GM12874 (cell line): ENCODE measurements around the gene ILK.

Source experiments
- TF ChIP-seq, protein P1 (sequence below): IDR thresholded peaks from 2 replicates; pipeline ENCODE4 v1.5.1; 2011; ENCODE audit warnings: low read depth, mild to moderate bottlenecking, control low read depth, low read length, moderate library complexity; ENCODE audit not compliant: insufficient read depth

Gene ILK

DNA sequence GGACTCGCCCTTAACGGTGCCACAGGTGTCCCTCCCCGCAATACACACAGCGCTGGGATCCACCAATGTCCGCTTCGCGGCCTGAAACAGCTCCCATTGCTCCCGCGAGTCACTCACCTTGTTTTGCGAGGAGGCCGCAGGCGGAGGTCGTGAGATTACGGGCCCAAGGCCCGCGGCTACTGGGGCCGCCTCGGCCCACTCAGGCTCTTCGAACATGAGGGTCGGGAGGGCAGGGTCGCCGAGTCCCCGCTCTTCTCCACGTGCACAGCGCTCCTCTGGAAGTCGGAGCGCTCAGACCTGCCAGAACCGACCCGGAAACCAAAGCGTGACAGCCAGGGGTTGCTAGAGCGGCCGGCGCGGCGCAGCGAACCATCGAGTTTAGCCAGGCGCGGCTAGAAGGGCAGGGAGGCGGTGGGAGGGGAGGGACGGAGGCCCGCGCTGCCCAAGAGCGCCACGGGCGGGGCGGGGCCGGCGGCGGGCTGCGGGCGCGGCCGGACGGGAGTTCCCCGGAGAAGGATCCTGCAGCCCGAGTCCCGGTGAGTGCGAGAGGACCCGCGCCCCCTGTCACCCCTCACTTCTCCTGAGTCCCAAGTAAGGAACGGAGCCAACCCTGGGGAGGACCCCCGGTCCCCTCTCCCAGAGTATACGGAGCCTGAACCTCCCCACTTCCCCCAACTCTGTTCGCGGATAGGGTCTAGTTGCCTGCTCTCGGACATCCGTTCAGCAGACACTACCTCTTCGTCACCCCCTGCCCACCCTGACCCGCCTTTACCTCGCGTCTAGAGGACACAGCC, at the start of gene ILK, which contains the start of gene RRP8:
Gene ILK (plus strand): TSS at position 488 of the 794 bp plus-strand sequence. CDS start 498 bp downstream, outside the sequence.
Gene RRP8 (minus strand): TSS at position 330 of the 794 bp plus-strand sequence. CDS start 114 bp downstream, at position 216.
- TF ChIP-seq, protein P1, sequence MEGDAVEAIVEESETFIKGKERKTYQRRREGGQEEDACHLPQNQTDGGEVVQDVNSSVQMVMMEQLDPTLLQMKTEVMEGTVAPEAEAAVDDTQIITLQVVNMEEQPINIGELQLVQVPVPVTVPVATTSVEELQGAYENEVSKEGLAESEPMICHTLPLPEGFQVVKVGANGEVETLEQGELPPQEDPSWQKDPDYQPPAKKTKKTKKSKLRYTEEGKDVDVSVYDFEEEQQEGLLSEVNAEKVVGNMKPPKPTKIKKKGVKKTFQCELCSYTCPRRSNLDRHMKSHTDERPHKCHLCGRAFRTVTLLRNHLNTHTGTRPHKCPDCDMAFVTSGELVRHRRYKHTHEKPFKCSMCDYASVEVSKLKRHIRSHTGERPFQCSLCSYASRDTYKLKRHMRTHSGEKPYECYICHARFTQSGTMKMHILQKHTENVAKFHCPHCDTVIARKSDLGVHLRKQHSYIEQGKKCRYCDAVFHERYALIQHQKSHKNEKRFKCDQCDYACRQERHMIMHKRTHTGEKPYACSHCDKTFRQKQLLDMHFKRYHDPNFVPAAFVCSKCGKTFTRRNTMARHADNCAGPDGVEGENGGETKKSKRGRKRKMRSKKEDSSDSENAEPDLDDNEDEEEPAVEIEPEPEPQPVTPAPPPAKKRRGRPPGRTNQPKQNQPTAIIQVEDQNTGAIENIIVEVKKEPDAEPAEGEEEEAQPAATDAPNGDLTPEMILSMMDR, result no peak

DNA sequence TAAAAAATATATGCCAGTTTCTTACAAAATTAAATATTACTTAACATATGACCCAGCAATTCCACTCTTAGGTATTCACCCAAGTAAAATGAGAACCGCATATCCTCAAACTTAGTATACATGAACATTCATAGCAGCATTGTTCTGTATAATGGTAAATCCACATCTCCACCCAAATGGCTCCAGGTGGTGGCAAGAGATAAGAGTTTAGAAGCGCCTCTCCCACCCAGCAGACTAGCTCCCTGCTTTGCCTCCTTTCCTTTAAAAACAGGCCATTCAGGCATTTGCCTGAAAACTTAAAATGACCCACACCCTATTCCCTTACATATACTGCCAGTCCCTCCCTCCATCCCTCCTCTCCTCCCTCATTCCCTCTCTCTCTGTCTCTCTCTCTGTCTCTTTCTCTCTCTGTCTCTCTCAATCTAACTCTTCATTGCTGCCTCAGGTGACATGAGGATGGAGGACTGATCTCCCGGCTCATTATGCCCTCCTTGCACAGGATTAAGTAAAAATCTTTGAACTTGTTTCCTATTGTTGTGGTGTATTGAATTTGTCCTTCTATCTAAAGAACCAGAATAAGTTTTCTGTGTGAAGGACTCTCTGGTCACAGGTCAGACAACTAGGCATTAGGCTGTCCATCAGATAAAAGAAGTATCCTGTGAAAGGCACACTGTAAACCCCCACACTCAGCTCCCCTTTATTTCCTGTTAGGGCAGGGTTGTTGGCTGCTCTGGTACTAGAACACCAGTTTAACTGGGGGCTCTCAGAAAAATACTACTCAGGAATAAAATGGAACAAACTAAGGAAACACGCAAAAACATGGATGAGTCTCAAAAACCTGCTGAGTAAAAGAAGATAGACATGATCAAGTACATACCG, 48.5 kb upstream of the ILK start:
- TF ChIP-seq, protein P1, result no peak

DNA sequence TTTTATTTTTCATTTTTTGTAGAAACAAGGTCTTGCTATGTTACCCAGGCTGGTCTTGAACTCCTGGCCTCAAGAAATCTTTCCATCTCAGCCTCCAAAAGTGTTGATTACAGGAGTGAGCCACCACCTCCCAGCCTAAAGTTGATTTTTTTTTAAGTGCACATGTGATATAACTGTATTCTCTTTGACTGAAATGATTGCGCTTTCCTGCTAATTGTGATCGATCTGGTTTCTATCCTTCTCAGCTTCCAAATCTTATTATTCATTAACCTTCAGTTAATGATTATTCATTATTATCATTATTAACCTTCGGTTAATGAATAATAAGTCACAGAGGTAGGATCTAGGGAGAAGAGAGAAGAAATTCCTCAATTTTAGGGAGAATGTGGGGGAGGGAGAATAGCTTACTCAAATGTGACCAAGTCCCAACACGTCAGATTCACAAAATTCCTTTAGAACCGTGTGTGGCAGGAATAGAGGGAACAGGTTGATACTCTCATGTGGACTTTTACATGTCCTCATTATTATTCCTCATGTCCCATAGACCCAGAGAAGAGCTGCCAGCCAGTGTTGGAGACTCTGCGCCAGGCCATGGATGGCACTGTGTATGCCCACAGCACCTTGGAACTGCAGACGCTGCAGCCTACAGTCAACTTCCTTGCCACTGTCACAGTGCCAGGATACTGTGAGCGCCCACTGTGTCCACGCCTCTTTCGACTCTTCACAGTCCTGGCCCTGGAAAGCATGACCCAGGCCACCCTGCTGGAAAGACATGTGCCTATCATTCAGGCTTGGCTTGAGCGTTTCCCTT, 47.2 kb upstream of the ILK start:
- TF ChIP-seq, protein P1, result no peak

DNA sequence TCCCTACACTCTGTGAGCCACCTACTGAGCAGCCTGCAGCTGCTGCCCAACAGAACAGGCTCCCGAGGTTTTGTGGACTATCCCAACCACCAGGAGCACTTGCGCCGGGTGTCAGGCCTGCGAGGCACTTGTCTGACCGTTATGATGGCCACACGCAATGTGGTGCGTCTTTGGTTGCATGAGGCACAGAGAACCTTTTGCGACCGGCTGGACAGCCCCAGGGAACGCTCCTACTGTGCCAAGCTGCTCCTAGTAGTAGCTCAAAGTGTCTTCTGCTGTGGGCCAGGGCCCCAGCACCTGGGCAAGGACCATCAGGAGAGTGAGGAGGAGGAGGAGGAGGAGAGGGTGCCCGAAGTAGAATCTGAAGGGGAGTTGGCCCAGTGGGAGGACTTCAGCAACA, 46.5 kb upstream of the ILK start:
- TF ChIP-seq, protein P1, result no peak

DNA sequence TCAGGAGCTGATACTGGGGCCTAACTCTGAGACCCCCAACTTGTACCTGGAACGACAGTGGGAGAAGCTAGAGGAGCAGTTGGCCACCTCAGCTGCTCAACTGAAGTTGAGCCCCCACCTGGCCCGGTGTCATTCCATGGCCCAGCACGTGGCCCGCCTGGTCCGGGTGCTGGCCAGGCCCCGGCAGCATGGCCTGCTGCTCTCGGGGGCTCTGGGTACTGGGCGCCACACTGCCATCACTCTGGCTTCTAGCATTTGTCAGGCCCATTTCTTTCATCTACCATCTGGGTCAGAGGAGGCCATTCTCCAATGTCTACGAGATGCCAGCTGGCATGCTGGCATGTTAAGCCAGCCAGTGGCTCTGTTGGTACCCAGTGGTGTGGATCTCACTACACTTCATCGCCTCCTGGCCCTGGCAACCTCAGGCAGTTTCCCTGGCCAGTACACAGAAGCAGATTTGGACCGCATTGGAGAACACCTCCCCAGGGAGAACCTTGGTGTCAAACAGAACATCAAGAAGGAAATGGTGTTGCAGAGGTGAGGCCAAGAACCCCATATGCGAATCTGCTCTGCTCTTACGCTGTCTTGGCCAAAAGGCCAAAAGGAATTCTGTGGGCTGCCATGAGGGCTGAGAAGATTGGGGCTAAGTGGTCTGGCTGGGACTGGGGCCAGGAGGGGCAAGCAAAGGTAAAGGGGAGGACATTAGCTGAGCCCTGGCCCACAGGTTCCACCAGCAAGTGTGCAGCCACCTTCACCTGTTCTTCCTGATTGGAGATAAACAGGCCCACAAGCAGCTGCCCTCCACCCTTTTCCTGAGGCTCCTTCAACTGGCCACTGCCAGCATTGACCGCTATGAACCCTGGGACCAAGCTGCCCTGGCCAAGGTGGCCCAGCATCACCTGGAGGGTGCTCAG, 45.6 kb upstream of the ILK start:
- TF ChIP-seq, protein P1, result no peak

DNA sequence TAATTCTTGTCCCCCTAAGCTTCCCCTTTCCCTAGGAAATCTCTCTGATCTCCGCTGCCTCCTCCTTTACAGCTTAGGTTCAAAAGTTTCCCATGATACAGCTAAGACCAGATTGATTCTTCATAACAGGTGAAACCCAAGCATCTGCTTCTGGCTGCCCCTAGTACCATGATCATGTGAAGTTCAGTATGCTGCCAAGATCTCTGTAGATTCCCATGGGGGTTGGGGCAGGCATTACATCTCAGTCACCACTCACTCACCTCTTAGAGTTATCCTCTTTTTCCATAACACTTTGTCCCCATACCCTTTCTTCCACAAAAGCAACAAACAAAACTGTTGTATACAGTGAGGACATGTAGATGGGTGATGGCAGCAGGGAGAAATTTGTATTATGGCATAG, 44.2 kb upstream of the ILK start:
- TF ChIP-seq, protein P1, result no peak
